Stimulated activated CD8-positive, alpha-beta memory T cell treated with anti-CD3 and anti-CD28 coated beads, Interleukin-15, amount 100 ng/mL, for 48 hours (primary cell): Measurements from ENCODE around the gene TMC1.

Experiments
- DNase-seq, 2 donors: peaks; one replicate each; pipeline ENCODE4 v3.0.0-alpha.2; 2020; ENCODE audit warnings: low read depth in 2 of 2

TMC1 gene

GRCh38 chr9:72872718-72873117 lies 351.3 kb downstream of the TMC1 start:
- DNase-seq, result no peak

- DNase-seq, result no peak
Measured at GRCh38 chr9:72873456-72873855, 352.0 kb downstream of the TMC1 start.

GRCh38 chr9:72874344-72874743 lies 352.9 kb downstream of the TMC1 start:
- DNase-seq, result no peak

- DNase-seq, result no peak
Measured at GRCh38 chr9:72875221-72875620, 353.8 kb downstream of the TMC1 start.

- no peak for DNase-seq
Measured at GRCh38 chr9:72880821-72881220, 359.4 kb downstream of the TMC1 start.

GRCh38 chr9:72882117-72882775 lies 360.8 kb downstream of the TMC1 start:
- no peak for DNase-seq

- no peak for DNase-seq
Measured at GRCh38 chr9:72883875-72884274, 362.5 kb downstream of the TMC1 start.

GRCh38 chr9:72884508-72884907 lies 363.1 kb downstream of the TMC1 start:
- no peak for DNase-seq
